Measurements from ENCODE around the gene RBM44.

DNA sequence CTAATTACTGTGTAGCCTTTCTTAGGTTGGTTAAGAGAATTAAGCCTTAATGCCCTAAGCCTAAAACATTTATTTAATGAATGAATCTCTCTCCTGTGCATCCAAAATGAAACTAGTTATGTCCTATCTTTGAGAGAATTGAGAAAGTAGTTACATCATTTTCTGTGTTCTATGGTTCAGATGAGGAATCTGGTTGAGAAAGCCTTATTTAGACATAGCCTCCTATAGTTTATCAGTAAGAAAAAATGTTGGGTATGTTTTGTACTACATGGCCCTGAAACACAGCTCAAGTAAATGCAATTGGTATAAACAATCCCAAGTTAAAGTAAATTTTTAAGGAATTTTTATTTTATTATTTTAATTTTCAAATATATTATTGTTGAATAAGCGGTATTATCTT is 35.0 kb downstream of the RBM44 start:
- TF ChIP-seq POLR2AphosphoS5 (IDR thresholded peaks at IDR 0.05) (no peak), POLR2A (IDR thresholded peaks at IDR 0.05) (no peak), EP300 (IDR thresholded peaks at IDR 0.05) (no peak)
- TF ChIP-seq, protein P1, sequence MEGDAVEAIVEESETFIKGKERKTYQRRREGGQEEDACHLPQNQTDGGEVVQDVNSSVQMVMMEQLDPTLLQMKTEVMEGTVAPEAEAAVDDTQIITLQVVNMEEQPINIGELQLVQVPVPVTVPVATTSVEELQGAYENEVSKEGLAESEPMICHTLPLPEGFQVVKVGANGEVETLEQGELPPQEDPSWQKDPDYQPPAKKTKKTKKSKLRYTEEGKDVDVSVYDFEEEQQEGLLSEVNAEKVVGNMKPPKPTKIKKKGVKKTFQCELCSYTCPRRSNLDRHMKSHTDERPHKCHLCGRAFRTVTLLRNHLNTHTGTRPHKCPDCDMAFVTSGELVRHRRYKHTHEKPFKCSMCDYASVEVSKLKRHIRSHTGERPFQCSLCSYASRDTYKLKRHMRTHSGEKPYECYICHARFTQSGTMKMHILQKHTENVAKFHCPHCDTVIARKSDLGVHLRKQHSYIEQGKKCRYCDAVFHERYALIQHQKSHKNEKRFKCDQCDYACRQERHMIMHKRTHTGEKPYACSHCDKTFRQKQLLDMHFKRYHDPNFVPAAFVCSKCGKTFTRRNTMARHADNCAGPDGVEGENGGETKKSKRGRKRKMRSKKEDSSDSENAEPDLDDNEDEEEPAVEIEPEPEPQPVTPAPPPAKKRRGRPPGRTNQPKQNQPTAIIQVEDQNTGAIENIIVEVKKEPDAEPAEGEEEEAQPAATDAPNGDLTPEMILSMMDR (IDR thresholded peaks at IDR 0.05), result no peak
